ENCODE results near the gene PRSS58. TPM values are rescaled to one million over a fixed set of nuclear protein-coding genes. Genes with fewer than 3 reads are reported as not detected.

The PRSS58 gene
- total and polyA plus RNA-seq, 2 donors (not counting 1 experiment from before 2014, with no cell fraction given), result not detected

DNA sequence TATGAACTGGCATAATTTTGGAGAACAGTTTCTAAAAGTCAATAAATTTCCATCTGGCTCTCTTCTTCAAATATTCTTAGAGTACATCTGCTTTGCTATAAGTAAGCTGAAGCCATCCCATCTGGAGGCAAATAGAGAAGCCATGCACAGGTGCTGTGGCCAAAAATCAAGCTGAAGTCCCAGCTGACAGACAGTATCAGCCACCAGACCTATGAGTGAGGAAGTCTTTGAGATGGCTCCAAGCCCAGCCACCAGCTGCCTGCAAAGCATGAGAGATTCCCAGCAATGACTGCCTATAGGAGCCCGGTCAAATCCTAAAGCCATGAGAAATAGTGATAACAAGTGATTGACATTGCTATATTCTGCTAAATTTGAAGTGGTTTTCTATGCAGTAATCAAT is 21.7 kb upstream of the PRSS58 start:
- H3K36me3 ChIP-seq (replicated peaks in 1 of 2; ENCODE audit: control extremely low read depth in 1 of 2, control insufficient read depth in 1 of 2, extremely low read depth in 1 of 2, insufficient read depth in 2 of 2, low read length in 1 of 2), result no peaks in the 10 kb centered on the region
- no peak overlapping the region for H2AFZ ChIP-seq (ENCODE audit: insufficient read depth, low read depth, low read length, poor library complexity, severe bottlenecking)
- H3K9me3 Mint-ChIP-seq (ENCODE audit: insufficient read depth), result peaks cover 15% of the 10 kb centered on the region
- H4K20me1 ChIP-seq (ENCODE audit: control insufficient read depth, insufficient read depth, low read length, poor library complexity, severe bottlenecking), result no peaks in the 10 kb centered on the region
- ChIA-PET POLR2A (no interaction called here), CTCF (no interaction called here)
- no peaks in the 10 kb centered on the region for H3K4me1 Mint-ChIP-seq
- intact Hi-C loops (cut with micrococcal nuclease), result no loop called here
- H3K27ac ChIP-seq (ENCODE audit: low read length in 2 of 2), result no peak overlapping the region
- DNase-seq, result no peak
- H3K4me1 ChIP-seq (ENCODE audit: control insufficient read depth in 2 of 2, insufficient read depth in 2 of 2, low read length in 2 of 2), result no peaks in the 10 kb centered on the region
- ATAC-seq (ENCODE audit: low read depth), result no peak
- WGBS (ENCODE audit: insufficient coverage), result 67% methylated on average over 1 of the region's 1 CpG
- no peak overlapping the region for H3K4me2 ChIP-seq (replicated peaks; ENCODE audit: low read depth, low read length, poor library complexity, severe bottlenecking)
- no peak overlapping the region for H3K9ac ChIP-seq (ENCODE audit: low read length)
- H3K4me3 ChIP-seq (ENCODE audit: control extremely low read depth in 1 of 5, extremely low read depth in 1 of 5, insufficient read depth in 1 of 5, low read depth in 2 of 5, low read length in 4 of 5), result no peak overlapping the region
- H3K27me3 Mint-ChIP-seq, result peaks cover 7% of the 10 kb centered on the region
- no peaks in the 10 kb centered on the region for H3K27me3 ChIP-seq (replicated peaks in 1 of 4; ENCODE audit: control extremely low read depth in 1 of 4, control insufficient read depth in 3 of 4, insufficient read depth in 4 of 4, low read length in 3 of 4)
- peaks cover 0 to under 1% (median 0%) of the 10 kb centered on the region in 3 donors for H3K9me3 ChIP-seq (ENCODE audit: control extremely low read depth in 1 of 3, control insufficient read depth in 2 of 3, insufficient read depth in 1 of 3, low read length in 2 of 3)
- no peaks in the 10 kb centered on the region for H3K79me2 ChIP-seq (ENCODE audit: control insufficient read depth, insufficient read depth, low read length)
- TF ChIP-seq, protein P1, sequence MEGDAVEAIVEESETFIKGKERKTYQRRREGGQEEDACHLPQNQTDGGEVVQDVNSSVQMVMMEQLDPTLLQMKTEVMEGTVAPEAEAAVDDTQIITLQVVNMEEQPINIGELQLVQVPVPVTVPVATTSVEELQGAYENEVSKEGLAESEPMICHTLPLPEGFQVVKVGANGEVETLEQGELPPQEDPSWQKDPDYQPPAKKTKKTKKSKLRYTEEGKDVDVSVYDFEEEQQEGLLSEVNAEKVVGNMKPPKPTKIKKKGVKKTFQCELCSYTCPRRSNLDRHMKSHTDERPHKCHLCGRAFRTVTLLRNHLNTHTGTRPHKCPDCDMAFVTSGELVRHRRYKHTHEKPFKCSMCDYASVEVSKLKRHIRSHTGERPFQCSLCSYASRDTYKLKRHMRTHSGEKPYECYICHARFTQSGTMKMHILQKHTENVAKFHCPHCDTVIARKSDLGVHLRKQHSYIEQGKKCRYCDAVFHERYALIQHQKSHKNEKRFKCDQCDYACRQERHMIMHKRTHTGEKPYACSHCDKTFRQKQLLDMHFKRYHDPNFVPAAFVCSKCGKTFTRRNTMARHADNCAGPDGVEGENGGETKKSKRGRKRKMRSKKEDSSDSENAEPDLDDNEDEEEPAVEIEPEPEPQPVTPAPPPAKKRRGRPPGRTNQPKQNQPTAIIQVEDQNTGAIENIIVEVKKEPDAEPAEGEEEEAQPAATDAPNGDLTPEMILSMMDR (IDR thresholded peaks at IDR 0.05), result no peak
- no peak for TF ChIP-seq EZH2 (IDR thresholded peaks at IDR 0.05; ENCODE audit: borderline replicate concordance, insufficient read depth, low read depth, low read length, poor library complexity, severe bottlenecking)
- no peak overlapping the region for H3K27ac Mint-ChIP-seq
- H3K4me3 Mint-ChIP-seq, result no peak overlapping the region

DNA sequence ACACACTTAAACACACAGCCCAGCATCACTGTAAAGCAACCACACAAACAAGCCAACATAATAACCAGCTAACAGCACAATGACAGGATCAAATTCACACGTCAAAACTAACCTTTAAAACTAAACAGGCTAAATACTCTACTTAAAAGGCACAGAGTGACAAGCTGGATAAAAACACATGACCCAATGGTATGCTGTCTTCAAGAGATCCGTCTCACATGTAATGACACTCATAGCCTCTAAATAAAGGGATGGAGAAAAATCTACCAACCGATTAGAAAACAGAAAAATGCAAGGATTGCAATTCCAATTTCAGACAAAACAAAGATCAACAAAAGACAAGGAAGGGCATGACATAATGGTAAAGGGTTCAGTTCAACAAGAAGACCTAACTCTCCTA is 17.2 kb upstream of the PRSS58 start:
- Histone ChIP-seq H3K36me3 (replicated peaks in 1 of 2; ENCODE audit: control extremely low read depth in 1 of 2, control insufficient read depth in 1 of 2, extremely low read depth in 1 of 2, insufficient read depth in 2 of 2, low read length in 1 of 2) (no peaks in the 10 kb centered on the region), H3K4me1 (ENCODE audit: control insufficient read depth in 2 of 2, insufficient read depth in 2 of 2, low read length in 2 of 2) (no peaks in the 10 kb centered on the region), H3K4me3 (ENCODE audit: control extremely low read depth in 1 of 5, extremely low read depth in 1 of 5, insufficient read depth in 1 of 5, low read depth in 2 of 5, low read length in 4 of 5) (no peak overlapping the region), H3K27ac (ENCODE audit: low read length in 2 of 2) (no peak overlapping the region), H3K4me2 (replicated peaks; ENCODE audit: low read depth, low read length, poor library complexity, severe bottlenecking) (no peak overlapping the region), H4K20me1 (ENCODE audit: control insufficient read depth, insufficient read depth, low read length, poor library complexity, severe bottlenecking) (no peaks in the 10 kb centered on the region), H3K9me3 (ENCODE audit: control extremely low read depth in 1 of 3, control insufficient read depth in 2 of 3, insufficient read depth in 1 of 3, low read length in 2 of 3) (peaks cover 0 to 5% (median 0%) of the 10 kb centered on the region in 3 donors), H2AFZ (ENCODE audit: insufficient read depth, low read depth, low read length, poor library complexity, severe bottlenecking) (no peak overlapping the region), H3K79me2 (ENCODE audit: control insufficient read depth, insufficient read depth, low read length) (no peaks in the 10 kb centered on the region), H3K9ac (ENCODE audit: low read length) (no peak overlapping the region), H3K27me3 (replicated peaks in 1 of 4; ENCODE audit: control extremely low read depth in 1 of 4, control insufficient read depth in 3 of 4, insufficient read depth in 4 of 4, low read length in 3 of 4) (no peaks in the 10 kb centered on the region)
- no peak for DNase-seq
- peaks cover 15% of the 10 kb centered on the region for H3K9me3 Mint-ChIP-seq (ENCODE audit: insufficient read depth)
- H3K4me3 Mint-ChIP-seq, result no peak overlapping the region
- no peak for ATAC-seq (ENCODE audit: low read depth)
- CTCF ChIA-PET, result no interaction called here
- H3K4me1 Mint-ChIP-seq, result no peaks in the 10 kb centered on the region
- TF ChIP-seq EZH2 (IDR thresholded peaks at IDR 0.05; ENCODE audit: borderline replicate concordance, insufficient read depth, low read depth, low read length, poor library complexity, severe bottlenecking), result no peak
- TF ChIP-seq, protein P1 (IDR thresholded peaks at IDR 0.05), result no peak
- POLR2A ChIA-PET, result no interaction called here
- H3K27ac Mint-ChIP-seq, result no peak overlapping the region
- WGBS (ENCODE audit: insufficient coverage), result 80% methylated on average over 2 of the region's 3 CpGs
- intact Hi-C loops (cut with micrococcal nuclease), result no loop called here
- no peaks in the 10 kb centered on the region for H3K27me3 Mint-ChIP-seq

All from B cell (primary cell).